ENCODE data around the gene CHRND. TPM values are rescaled to one million over a fixed set of nuclear protein-coding genes. Genes with fewer than 3 reads are reported as not detected.

The CHRND gene
- total RNA-seq, 4 donors from 2014 or later: not detected

- peaks cover 0 to 14% (median 3%) of the 10 kb centered on the region in 4 donors for H3K4me1 ChIP-seq
- H3K4me3 ChIP-seq: peak overlapping the region in 3 of 4 donors; percentile 34 to 53 (median 46)
- TF ChIP-seq POLR2A (IDR thresholded peaks at IDR 0.05) (no peak), CTCF (IDR thresholded peaks at IDR 0.05) (no peak)
- no peaks in the 10 kb centered on the region for H3K9me3 ChIP-seq
- no peak for DNase-seq
- H3K27me3 ChIP-seq: peaks cover 0 to 5% of the 10 kb centered on the region in 2 donors
- no peaks in the 10 kb centered on the region for H3K36me3 ChIP-seq
- H3K27ac ChIP-seq: no peak overlapping the region
Measured at GRCh38 chr2:232503809-232504323, 22.1 kb upstream of the CHRND start.

GRCh38 chr2:232504438-232504837, 21.5 kb upstream of the CHRND start:
- peaks cover 0 to 5% of the 10 kb centered on the region in 2 donors for H3K27me3 ChIP-seq
- no peak for DNase-seq
- H3K9me3 ChIP-seq: no peaks in the 10 kb centered on the region
- TF ChIP-seq CTCF (IDR thresholded peaks at IDR 0.05) (no peak), POLR2A (IDR thresholded peaks at IDR 0.05) (no peak)
- H3K27ac ChIP-seq: no peak overlapping the region
- peaks cover 0 to 14% (median 3%) of the 10 kb centered on the region in 4 donors for H3K4me1 ChIP-seq
- no peak overlapping the region for H3K4me3 ChIP-seq
- H3K36me3 ChIP-seq: no peaks in the 10 kb centered on the region

- H3K27me3 ChIP-seq: peaks cover 0 to 5% of the 10 kb centered on the region in 2 donors
- no peak overlapping the region for H3K4me3 ChIP-seq
- peaks cover 0 to 14% (median 3%) of the 10 kb centered on the region in 4 donors for H3K4me1 ChIP-seq
- H3K9me3 ChIP-seq: no peaks in the 10 kb centered on the region
- H3K27ac ChIP-seq: no peak overlapping the region
- no peak for DNase-seq
- H3K36me3 ChIP-seq: no peaks in the 10 kb centered on the region
- TF ChIP-seq CTCF (IDR thresholded peaks at IDR 0.05) (no peak), POLR2A (IDR thresholded peaks at IDR 0.05) (no peak)
Measured at GRCh38 chr2:232505856-232506255, 20.1 kb upstream of the CHRND start.

GRCh38 chr2:232506709-232507108, 19.3 kb upstream of the CHRND start:
- no peak for TF ChIP-seq CTCF (IDR thresholded peaks at IDR 0.05)
- no peak for TF ChIP-seq POLR2A (IDR thresholded peaks at IDR 0.05)
- H3K4me1 ChIP-seq: peaks cover 0 to 14% (median 3%) of the 10 kb centered on the region in 4 donors
- H3K27ac ChIP-seq: no peak overlapping the region
- H3K36me3 ChIP-seq: no peaks in the 10 kb centered on the region
- peaks cover 0 to 5% of the 10 kb centered on the region in 2 donors for H3K27me3 ChIP-seq
- no peaks in the 10 kb centered on the region for H3K9me3 ChIP-seq
- no peak overlapping the region for H3K4me3 ChIP-seq
- no peak for DNase-seq

GRCh38 chr2:232508251-232508650, 17.7 kb upstream of the CHRND start:
- Histone ChIP-seq H3K4me3 (no peak overlapping the region), H3K27me3 (peaks cover 0 to under 1% of the 10 kb centered on the region in 2 donors), H3K27ac (no peak overlapping the region), H3K4me1 (peaks cover 0 to 4% (median 1%) of the 10 kb centered on the region in 4 donors), H3K36me3 (no peaks in the 10 kb centered on the region), H3K9me3 (no peaks in the 10 kb centered on the region)
- no peak for TF ChIP-seq POLR2A (IDR thresholded peaks at IDR 0.05)
- no peak for TF ChIP-seq CTCF (IDR thresholded peaks at IDR 0.05)
- no peak for DNase-seq
